Spleen (tissue), 11 donors: Measurements from ENCODE around the gene MLLT11. TPM values are rescaled to one million over a fixed set of nuclear protein-coding genes. Genes with fewer than 3 reads are reported as not detected.

Experiments used
- DNase-seq: peaks from one replicate; pipeline ENCODE4 v3.0.0-alpha.2; 2020
- H3K27ac ChIP-seq, 8 donors: fragments of 200-600 bp; sonication (generic) in 7 of 8; 1 replicate in 4 of 8; 2 replicates in 4 of 8; pipeline versions ENCODE4 v1.5.0 to v1.8.0; 2016 to 2021; ENCODE audit warnings: inconsistent platforms in 4 of 8, mild to moderate bottlenecking in 4 of 8, moderate library complexity in 1 of 8
- H3K27me3 ChIP-seq, 7 donors: fragments of 200-600 bp; sonication (generic) in 6 of 7; replicated peaks in 1 of 7; 1 replicate in 4 of 7; 2 replicates in 3 of 7; pipeline versions ENCODE4 v1.5.0 to v1.8.0; 2016 to 2021; ENCODE audit warnings: inconsistent platforms in 3 of 7, mild to moderate bottlenecking in 1 of 7
- H3K36me3 ChIP-seq, 6 donors: fragments of 200-600 bp; sonication (generic) in 5 of 6; 1 replicate in 4 of 6; 2 replicates in 2 of 6; pipeline versions ENCODE4 v1.5.0 to v1.8.0; 2016 to 2021; ENCODE audit warnings: inconsistent platforms in 2 of 6
- H3K4me1 ChIP-seq, 6 donors: fragments of 200-600 bp; sonication (generic) in 5 of 6; 1 replicate in 3 of 6; 2 replicates in 3 of 6; pipeline versions ENCODE4 v1.5.0 to v1.8.0; 2016 to 2021; ENCODE audit warnings: inconsistent platforms in 3 of 6
- H3K4me3 ChIP-seq, 8 donors: fragments of 200-600 bp; sonication (generic) in 7 of 8; 1 replicate in 4 of 8; 2 replicates in 4 of 8; pipeline versions ENCODE4 v1.5.0 to v1.8.0; 2016 to 2021; ENCODE audit warnings: inconsistent platforms in 4 of 8, mild to moderate bottlenecking in 4 of 8, moderate library complexity in 2 of 8
- H3K9me3 ChIP-seq, 8 donors: fragments of 200-600 bp; sonication (generic) in 7 of 8; 1 replicate in 4 of 8; 2 replicates in 4 of 8; pipeline versions ENCODE4 v1.5.0 to v1.8.0; 2016 to 2021; ENCODE audit warnings: inconsistent platforms in 4 of 8
- CTCF ChIP-seq, 11 experiments: fragments of 200-600 bp in 7 of 11; fragments of 450-650 bp in 4 of 11; sonication (generic) in 4 of 11; IDR thresholded peaks in 8 of 11; conservative IDR thresholded peaks in 3 of 11; 1 replicate in 7 of 11; 2 replicates in 4 of 11; pipeline versions ENCODE4 v1.4.0 to v1.8.0; 2016 to 2021; ENCODE audit warnings: antibody characterized with exemption in 11 of 11, inconsistent platforms in 4 of 11, mild to moderate bottlenecking in 1 of 11
- POLR2A ChIP-seq, 3 donors: fragments of 450-650 bp; IDR thresholded peaks; one replicate each; pipeline ENCODE4 v1.5.1; 2017; ENCODE audit warnings: antibody characterized with exemption in 3 of 3, mild to moderate bottlenecking in 1 of 3
- POLR2AphosphoS5 ChIP-seq, 3 donors: sonication (generic); formaldehyde crosslinking; IDR thresholded peaks; one replicate each; pipeline ENCODE4 v1.5.1; 2017; ENCODE audit warnings: antibody characterized with exemption in 3 of 3
- WGBS, 5 donors: extraction: QIAGEN DNeasy Blood & Tissue Kit in 3 of 5; methylation state at CpG; one replicate each; pipeline versions ENCODE4 v1.1.5 to v1.1.7; 2013 to 2018; 5-methylcytosine and 5-hydroxymethylcytosine counted together
- intact Hi-C: fragments of 100-400 bp; cut with DNase I; formaldehyde crosslinking; loops from one replicate; pipeline ENCODE4 v1.15.0; 2023; ENCODE audit warnings: low total_unique reads
- polyA plus RNA-seq, 3 donors: library from polyadenylated mRNA; stranded (reverse); fragments of 200-250 nt; gene quantifications; one replicate each; pipeline ENCODE4 v1.2.1, GENCODE V29; 2013
- total RNA-seq, 7 donors: library from RNA; depleted of rRNA in 3 of 7; stranded (reverse); fragments of >200 nt in 3 of 7; fragmentation: NEBNext Ultra II Directional in 4 of 7; extraction: Animal tissue kit (Norgen Biotek cat#: 25700) in 4 of 7; gene quantifications; one replicate each; pipeline versions ENCODE4 v1.1.0 to v1.2.1, GENCODE V29; 2016 to 2021
- donor health status: healthy with polysubstance abuse.
- donor health status: DM: no; HTN: no; CAD: no; lungs with moderate emphysema.
- donor health status: DM: no; HTN: no; CAD: no.
- donor health status: Bipolar disorder and iron deficiency.
- donor health status: healthy.
- donor health status: DM: no; HTN: no; CAD: no.
- donor health status: DM: yes; HTN: yes; CAD: no.

Gene MLLT11
- total and polyA plus RNA-seq, 10 donors: 0.50 to 2.6 (median 0.82) TPM

GRCh38 chr1:151024540-151025146, 35.6 kb upstream of the MLLT11 start:
- 17 to 24% (median 21%) methylated on average over 6 of the region's 6 CpGs for WGBS, 5 donors
- intact Hi-C loops: no loop called here
- peaks cover 6 to 12% (median 8%) of the 10 kb centered on the region in 6 donors for H3K4me1 ChIP-seq
- H3K27me3 ChIP-seq: no peaks in the 10 kb centered on the region
- peak; percentile 91 for DNase-seq
- H3K4me3 ChIP-seq: no peak overlapping the region
- H3K9me3 ChIP-seq: no peaks in the 10 kb centered on the region
- TF ChIP-seq POLR2A (IDR thresholded peaks at IDR 0.05) (no peak), POLR2AphosphoS5 (IDR thresholded peaks at IDR 0.05) (peak in 2 of 3 donors; percentile 45 to 69), CTCF (IDR thresholded peaks at IDR 0.05 in 8 of 11, conservative IDR thresholded peaks at IDR 0.05 in 3 of 11) (peak; percentile 74 to 92 (median 83))
- peaks cover 0 to 81% (median 43%) of the 10 kb centered on the region in 6 donors for H3K36me3 ChIP-seq
- peak overlapping the region; percentile 4 to 51 (median 24) for H3K27ac ChIP-seq

- no peaks in the 10 kb centered on the region for H3K9me3 ChIP-seq
- intact Hi-C loops: no loop called here
- DNase-seq: no peak
- H3K27me3 ChIP-seq: no peaks in the 10 kb centered on the region
- TF ChIP-seq CTCF (IDR thresholded peaks at IDR 0.05 in 8 of 11, conservative IDR thresholded peaks at IDR 0.05 in 3 of 11) (no peak), POLR2A (IDR thresholded peaks at IDR 0.05) (no peak), POLR2AphosphoS5 (IDR thresholded peaks at IDR 0.05) (no peak)
- H3K27ac ChIP-seq: no peak overlapping the region
- peaks cover 0 to 82% (median 59%) of the 10 kb centered on the region in 6 donors for H3K36me3 ChIP-seq
- H3K4me1 ChIP-seq: peaks cover 6 to 12% (median 8%) of the 10 kb centered on the region in 6 donors
- no peak overlapping the region for H3K4me3 ChIP-seq
Measured at GRCh38 chr1:151026460-151026859, 33.7 kb upstream of the MLLT11 start.

GRCh38 chr1:151032164-151032563, 28.0 kb upstream of the MLLT11 start:
- no peaks in the 10 kb centered on the region for H3K4me1 ChIP-seq
- intact Hi-C loops: no loop called here
- no peak overlapping the region for H3K27ac ChIP-seq
- H3K36me3 ChIP-seq: peaks cover 0 to 85% (median 63%) of the 10 kb centered on the region in 6 donors
- H3K4me3 ChIP-seq: no peak overlapping the region
- no peaks in the 10 kb centered on the region for H3K9me3 ChIP-seq
- no peak for TF ChIP-seq CTCF (IDR thresholded peaks at IDR 0.05 in 8 of 11, conservative IDR thresholded peaks at IDR 0.05 in 3 of 11)
- TF ChIP-seq POLR2A (IDR thresholded peaks at IDR 0.05): no peak
- TF ChIP-seq POLR2AphosphoS5 (IDR thresholded peaks at IDR 0.05): no peak
- H3K27me3 ChIP-seq: no peaks in the 10 kb centered on the region
- 95 to 98% (median 97%) methylated on average over 8 of the region's 8 CpGs for WGBS, 5 donors
- DNase-seq: no peak

GRCh38 chr1:151035167-151035566, 25.0 kb upstream of the MLLT11 start:
- WGBS, 5 donors: 93 to 98% (median 97%) methylated on average over 3 of the region's 3 CpGs
- TF ChIP-seq POLR2AphosphoS5 (IDR thresholded peaks at IDR 0.05) (no peak), POLR2A (IDR thresholded peaks at IDR 0.05) (no peak), CTCF (IDR thresholded peaks at IDR 0.05 in 8 of 11, conservative IDR thresholded peaks at IDR 0.05 in 3 of 11) (no peak)
- H3K27ac ChIP-seq: no peak overlapping the region
- no peak overlapping the region for H3K4me3 ChIP-seq
- H3K36me3 ChIP-seq: peaks cover 0 to 55% (median 38%) of the 10 kb centered on the region in 6 donors
- DNase-seq: no peak
- no peaks in the 10 kb centered on the region for H3K9me3 ChIP-seq
- no peaks in the 10 kb centered on the region for H3K27me3 ChIP-seq
- intact Hi-C loops: no loop called here
- H3K4me1 ChIP-seq: no peaks in the 10 kb centered on the region
